SH-SY5Y (cell line): ENCODE results near the gene RIIAD1.

Source experiments
- GATA2 ChIP-seq: IDR thresholded peaks from 2 replicates; pipeline ENCODE4 v1.6.1; 2011; ENCODE audit warnings: mild to moderate bottlenecking, low read depth, low read length
- GATA3 ChIP-seq: IDR thresholded peaks from 2 replicates; pipeline ENCODE4 v1.6.1; 2011; ENCODE audit warnings: low read depth, mild to moderate bottlenecking, low read length, moderate library complexity

The RIIAD1 gene

DNA sequence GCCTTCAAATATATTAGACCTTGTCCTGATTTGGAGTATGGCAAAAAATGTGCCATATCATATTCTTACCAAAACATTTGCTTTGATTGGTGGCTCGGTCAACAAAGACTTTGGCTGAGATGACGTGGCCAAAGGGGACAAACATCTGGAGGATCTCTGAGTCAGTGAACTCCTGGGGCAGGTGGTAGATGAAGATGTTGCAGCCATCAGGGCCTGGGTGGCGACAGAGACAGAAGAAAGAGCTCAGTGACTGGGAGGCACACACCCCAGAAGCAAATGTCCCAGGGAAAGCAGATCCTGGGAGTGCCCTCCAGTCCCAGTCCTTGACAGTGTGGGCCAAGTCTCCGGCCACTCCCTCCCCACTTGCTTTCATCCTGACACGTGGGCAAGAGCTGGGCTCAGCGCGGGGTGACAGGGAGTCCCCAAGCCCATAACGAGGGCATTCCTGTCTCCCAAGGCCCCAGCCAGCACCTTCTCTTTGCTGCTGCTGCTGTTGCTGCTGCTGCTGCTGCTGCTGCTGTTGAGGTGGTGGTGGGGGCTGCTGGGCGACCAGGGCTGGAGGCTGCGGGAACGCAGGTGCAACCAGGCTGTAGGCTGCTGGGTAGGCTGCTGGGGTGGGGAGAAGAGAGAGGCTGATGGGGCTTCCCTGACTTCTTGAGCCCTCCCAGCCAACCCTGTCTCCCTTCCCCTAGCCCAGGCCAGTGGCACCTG lies 15.4 kb upstream of the RIIAD1 start:
- no peak for TF ChIP-seq GATA2
- TF ChIP-seq GATA3: no peak

DNA sequence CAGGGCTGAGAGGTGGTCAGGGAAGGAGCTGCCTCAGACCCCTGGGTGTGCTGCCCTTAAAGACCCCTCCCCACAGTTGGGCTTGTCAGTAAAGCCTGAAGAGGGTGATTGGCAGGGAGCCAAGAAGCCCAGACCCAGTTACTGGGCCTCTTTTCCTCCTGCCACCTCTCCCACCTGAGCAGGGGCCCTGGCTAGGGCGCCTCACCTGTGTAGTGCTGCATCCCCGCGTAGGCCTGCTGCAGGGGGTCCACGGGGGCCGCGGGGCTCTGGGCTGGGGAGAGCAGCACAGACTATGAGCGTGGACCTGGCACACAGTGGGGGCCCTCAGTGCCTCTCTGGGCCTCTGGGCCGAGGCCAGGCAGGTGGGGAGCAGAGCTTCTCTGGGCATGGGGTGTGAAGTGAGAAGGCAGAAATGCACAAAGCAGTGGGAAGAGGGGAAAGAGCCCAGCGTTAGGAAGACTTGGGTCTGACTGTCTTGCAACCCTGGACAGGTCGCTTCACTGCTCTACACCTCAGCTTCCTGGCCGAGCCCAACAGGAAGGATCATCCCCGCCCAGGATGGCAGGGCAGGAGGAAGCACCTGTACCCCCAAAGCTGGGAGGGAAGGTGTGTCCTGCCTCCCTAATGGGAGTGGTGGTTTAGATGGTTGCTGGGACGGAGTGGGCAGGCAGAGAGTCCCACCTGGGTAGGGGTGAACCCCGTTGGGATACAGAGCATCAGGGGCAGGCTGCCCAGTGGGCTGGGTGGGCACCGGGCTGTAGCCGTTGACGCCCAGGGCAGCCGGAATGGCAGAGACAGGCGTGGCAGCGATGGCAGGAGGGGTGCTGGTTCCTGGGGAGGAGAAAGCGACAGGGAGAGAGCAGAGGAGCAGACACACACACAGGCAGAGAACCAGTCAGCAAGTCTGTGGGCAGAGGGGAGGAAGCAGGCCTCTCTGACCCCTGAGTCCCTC lies 14.6 kb upstream of the RIIAD1 start:
- TF ChIP-seq GATA3: no peak
- TF ChIP-seq GATA2: no peak

DNA sequence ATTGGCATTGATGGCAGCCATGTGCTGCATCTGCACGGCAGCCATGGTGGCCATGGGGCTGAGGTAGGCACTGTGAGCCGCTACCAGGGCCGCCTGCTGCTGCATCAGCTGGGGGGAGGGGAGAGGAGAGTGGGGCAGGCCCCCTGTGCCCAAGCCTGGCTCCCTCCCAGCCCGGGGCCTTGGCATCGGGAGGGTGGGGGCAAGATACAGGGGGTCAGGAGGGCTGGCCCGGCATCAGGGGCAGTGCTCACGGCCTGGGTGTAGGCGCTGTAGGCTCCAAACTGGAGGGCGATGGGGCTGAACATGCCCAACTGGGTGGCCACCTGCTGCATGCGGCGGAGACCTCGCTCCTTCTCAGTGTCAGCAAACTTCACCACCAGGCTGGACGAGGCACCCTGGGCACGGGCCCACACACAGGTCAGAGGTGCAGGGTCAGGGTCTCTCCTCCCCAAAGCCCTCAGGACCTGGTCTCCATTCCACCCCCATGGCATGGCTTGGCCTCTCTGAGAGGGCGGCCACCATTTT lies 13.7 kb upstream of the RIIAD1 start:
- TF ChIP-seq GATA3 (no peak), GATA2 (no peak)

DNA sequence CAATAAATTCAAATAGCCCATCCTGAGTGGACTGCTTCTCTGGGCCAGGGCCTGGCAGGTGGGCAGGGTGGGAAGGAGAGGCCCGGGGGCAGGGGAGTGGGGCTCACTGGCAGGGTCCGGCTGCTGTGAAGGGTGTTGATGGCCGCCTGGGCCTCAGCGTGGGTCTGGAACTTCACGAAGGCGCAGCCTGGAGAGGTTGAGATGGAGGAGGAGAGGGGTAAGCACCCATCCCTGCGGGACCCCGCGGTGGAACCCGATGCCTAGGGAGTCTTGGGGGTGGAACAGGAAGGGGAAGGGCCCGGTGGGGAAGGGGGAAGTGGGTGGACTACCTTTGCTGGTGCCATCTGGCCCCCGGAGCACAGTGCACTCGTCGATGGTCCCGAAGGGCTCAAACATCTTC lies 12.4 kb upstream of the RIIAD1 start:
- TF ChIP-seq GATA2 (no peak), GATA3 (no peak)

DNA sequence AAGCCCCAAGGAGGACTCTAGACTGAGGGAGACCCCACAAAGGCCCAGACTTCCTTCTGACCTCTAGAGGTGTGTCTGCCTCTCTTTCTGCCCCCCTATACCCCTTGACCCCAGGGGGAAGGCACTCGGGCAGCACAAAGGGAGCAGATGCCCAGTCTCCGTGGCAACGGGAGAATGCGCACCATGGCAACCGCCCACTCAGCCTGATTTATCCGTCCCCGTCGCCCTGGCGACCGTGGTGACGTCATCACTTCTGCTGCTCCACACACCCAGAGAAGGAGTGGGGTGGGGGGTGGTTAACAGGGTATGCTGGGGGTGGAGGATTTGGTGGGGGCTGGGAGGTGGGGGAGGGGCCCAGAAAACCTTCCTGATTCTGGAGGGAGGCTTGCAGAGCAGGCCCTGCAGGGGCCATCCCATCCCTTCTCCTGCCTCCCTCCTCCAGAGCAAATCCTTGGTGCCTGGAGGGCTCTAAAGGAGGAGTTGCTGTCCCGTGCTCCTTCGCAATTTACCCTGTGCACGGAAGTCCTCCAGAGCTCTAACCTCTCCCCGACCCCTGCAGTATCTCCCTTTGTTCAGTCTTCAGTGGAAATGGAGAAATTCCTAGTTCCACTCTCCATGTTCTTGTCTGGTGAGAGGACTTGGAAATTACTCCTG lies 11.0 kb upstream of the RIIAD1 start:
- TF ChIP-seq GATA2: no peak

DNA sequence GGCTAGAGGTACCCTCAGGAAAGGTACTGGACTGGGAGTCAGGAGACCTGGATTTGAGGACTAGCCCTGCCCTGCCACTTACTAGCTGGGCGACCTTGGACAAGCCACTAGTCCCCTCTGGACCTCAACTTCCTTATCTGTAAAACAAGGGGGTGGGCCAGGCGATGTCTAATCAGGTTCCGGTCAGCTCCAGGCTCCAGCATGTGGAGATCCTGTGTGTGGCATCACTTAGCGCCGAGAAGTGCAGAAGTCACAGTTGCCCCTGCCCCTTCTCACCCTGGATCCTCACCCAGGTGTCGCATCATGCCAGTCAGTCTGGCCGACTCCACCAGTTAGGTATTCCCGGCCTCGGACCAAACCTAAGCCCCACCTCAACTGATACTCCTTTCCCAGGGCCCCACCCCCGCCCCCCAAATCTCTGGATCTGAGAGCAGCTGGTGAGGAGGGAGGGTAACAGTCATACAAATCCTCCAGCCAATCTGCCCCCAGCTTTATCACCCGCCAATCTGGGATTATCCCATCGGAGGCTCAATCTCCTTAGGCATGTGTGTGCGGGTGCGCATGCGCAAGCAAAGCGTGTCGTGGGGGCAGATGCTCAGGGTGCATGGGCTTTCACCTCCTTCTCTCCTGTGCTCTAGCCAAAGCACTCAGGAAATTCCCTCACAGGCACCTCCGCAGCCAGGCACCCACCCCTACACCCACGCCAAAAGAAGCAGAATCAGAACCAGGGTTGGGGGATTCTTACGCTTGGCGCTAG lies 10.1 kb upstream of the RIIAD1 start:
- no peak; the same call in 1 of the 2 replicates for TF ChIP-seq GATA2

DNA sequence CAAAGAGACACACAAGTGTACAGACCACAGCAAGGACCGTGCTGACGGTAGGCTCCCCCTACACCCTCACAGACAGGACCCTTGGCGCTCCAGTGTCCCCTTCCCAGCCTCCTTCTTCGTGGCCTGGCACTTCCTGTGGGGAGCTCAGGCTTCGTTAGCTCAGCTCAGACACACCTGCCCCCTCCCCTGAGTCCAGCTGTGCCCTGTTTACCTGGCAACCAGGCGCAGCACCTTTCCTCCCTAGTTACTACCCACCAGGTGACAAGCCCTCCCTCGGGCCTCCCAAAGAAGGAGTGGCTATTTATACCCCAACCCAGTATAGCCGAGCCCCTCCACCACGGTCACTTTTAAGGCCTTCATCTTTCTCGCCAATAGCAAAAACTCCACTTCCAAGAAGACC lies 9.4 kb upstream of the RIIAD1 start:
- no peak for TF ChIP-seq GATA2
- no peak for TF ChIP-seq GATA3

DNA sequence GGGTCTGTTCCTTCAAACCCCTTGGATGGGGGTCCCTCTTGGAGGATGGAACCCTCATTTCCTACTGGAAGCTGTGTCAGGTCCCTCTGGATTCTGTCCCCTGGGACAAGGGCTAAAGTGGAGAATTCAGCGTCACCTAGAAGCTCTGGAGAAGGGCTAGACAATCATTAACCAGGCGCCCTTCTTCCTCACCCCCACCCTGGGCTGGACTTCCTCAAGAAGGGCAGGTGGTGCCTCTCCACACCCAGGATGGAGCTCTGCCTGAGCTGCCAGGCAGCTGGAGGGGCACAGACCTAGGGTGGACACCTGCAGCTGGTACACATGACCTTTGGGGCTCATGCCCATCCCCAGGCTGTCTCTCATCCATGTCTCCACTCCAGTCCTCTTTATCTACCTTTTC lies 8.3 kb upstream of the RIIAD1 start:
- TF ChIP-seq GATA2: no peak
- TF ChIP-seq GATA3: no peak

DNA sequence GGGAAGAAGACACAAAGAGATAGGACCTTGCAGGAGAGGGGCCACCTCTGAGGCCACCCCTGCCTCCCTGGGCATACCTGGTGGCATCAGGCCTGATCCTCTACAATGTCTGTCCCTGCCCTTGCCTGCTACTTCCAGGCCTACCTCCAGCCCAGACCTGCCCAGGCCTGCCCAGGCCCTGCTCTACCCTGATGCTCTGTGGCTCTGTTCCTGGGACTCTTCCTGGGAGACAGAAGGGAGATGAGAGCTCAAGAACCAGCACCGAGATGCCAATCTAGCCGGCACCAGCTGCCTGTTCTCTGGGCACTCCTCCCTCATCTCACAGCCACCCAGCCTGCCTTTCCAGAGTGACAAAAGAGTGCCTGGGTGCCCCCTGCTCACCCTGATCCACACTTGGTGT lies 7.4 kb upstream of the RIIAD1 start:
- TF ChIP-seq GATA3: no peak
- no peak for TF ChIP-seq GATA2

DNA sequence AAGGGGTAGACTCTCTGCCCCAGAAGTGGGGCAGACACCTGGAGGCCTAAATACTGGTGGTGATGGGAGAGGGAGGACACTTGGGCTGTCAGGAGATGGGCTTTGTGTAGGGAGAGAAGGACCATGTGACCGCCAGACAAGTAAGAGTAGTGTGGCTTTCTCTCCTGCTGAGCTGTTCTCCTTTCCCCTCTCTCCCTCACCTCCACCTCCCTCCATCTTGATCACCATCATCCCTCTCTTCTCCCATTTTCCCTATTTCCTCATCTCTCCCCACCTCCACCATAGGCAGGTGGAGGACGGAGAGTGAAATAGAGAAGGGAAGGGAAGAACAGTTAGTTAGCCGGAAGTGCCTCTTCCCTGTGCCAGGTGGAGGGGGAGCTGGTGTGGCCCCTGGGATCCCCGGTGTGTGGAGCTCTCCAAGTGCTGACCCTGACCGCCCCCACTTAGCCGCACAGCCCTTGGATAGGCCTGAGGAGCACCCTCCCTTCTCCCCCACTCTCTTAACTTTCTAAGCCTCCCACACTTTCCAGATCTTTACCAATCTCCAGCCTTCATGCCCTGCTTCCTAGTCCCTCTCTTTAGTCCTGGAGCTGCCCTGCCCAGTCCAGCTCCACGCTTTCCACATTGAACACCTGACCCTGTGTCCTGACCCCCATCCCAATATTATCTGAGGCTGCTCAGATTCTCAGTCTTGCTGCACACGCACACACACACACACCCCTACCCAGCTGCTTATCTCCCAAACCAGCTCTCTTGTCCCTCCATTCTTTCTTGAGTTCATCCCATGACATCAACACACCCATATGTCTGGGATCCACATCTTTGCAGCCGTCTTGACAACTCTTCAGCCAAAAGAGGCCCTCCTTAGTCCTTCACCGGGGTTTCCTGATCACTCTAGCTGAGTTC lies 6.2 kb upstream of the RIIAD1 start:
- TF ChIP-seq GATA2 (no peak), GATA3 (no peak)

DNA sequence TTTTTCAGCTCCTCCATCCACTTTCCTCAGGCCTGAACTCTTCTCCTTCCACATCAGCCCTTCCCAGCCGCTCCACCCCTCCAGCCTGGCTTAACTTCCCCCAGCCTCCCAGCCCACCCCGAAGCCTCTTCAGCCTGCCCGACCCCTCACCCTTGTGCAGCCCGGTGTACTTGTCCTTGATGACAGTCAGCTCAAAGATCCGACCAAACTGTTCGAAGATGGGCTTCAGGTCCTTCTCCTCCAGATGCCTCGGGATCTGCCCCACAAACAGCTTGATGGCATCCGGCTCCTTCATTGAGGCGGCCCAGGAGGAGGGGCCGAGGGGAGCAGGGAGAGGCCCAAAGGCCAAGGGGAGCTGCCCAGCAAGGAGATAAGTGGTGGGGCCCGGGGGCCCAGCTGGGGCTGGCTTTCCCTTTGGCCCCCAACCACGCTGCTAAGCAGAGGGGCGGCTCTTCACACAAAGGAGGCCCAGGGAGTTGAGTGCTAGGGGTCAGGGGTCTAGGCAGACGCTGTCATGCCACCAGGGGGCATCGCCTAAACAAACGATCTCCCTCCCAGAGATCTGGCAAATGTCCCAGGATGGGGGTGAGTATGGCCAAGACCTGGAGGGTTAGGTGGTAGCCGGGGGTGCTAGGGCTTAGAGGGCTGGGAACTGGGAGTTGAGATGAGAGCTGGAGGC lies 5.5 kb upstream of the RIIAD1 start:
- TF ChIP-seq GATA2 (peak; percentile 30; the same call in 1 of the 2 replicates), GATA3 (no peak)

DNA sequence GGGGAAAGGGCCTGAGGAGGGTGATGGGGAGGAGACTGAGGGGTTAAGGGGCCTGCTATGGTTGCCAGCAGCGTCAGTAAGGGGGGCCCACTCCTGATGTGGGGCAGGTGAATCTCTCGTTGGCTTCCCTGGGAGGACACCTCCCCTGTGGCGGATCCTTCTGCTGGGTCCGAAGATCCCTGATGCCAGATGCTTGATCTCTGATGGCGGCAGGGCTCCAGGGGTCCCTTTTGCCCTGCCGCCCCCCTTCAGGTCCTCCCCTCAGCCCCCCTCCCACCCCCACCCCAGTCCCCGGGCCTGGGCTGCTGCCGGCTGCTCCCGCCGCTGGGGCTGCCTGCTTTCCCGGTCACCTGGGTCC lies 4.9 kb upstream of the RIIAD1 start:
- no peak for TF ChIP-seq GATA3
- TF ChIP-seq GATA2: no peak
